Loucy (cell line): ENCODE measurements around the gene COA8.
A peak's percentile ranks its signal among the peaks of the same experiment; 100 is the strongest.

Experiments used
- H2AFZ ChIP-seq: fragments of 200-600 bp; sonication (generic); 2 replicates; pipeline ENCODE4 v1.6.0; 2016; ENCODE audit warnings: antibody characterized with exemption, mild to moderate bottlenecking, low read length, moderate library complexity
- H3F3A ChIP-seq: fragments of 200-600 bp; 2 replicates; pipeline ENCODE4 v1.6.0; 2016; ENCODE audit warnings: antibody characterized with exemption, low read depth, mild to moderate bottlenecking
- H3K27me3 ChIP-seq: fragments of 200-600 bp; sonication (generic); 2 replicates; pipeline ENCODE4 v1.6.1; 2014; ENCODE audit warnings: low read length, mild to moderate bottlenecking; ENCODE audit not compliant: insufficient read depth, poor library complexity, severe bottlenecking
- H3K36me3 ChIP-seq: fragments of 200-600 bp; sonication (generic); 2 replicates; pipeline ENCODE4 v1.6.1; 2016; ENCODE audit warnings: low read length; ENCODE audit not compliant: insufficient read depth
- H3K4me1 ChIP-seq: fragments of 200-600 bp; sonication (generic); 2 replicates; pipeline ENCODE4 v1.5.1; 2014; ENCODE audit warnings: low read length, mild to moderate bottlenecking; ENCODE audit not compliant: insufficient read depth, poor library complexity, severe bottlenecking
- H3K4me2 ChIP-seq: fragments of 200-600 bp; sonication (generic); 2 replicates; pipeline ENCODE4 v1.6.0; 2014; ENCODE audit warnings: antibody characterized with exemption, low read length, low read depth, mild to moderate bottlenecking; ENCODE audit not compliant: poor library complexity, severe bottlenecking
- H3K4me3 ChIP-seq: fragments of 200-600 bp; sonication (generic); 2 replicates; pipeline ENCODE4 v1.5.1; 2014; ENCODE audit warnings: low read length, mild to moderate bottlenecking, mixed read lengths; ENCODE audit not compliant: poor library complexity, severe bottlenecking
- H3K79me2 ChIP-seq: fragments of 200-600 bp; sonication (generic); 2 replicates; pipeline ENCODE4 v1.6.1; 2014; ENCODE audit warnings: low read length; ENCODE audit not compliant: insufficient read depth
- H3K9ac ChIP-seq: fragments of 200-600 bp; sonication (generic); 2 replicates; pipeline ENCODE4 v1.6.0; 2014; ENCODE audit warnings: mild to moderate bottlenecking, low read depth, low read length, moderate library complexity; ENCODE audit not compliant: poor library complexity, severe bottlenecking
- H3K9me2 ChIP-seq: fragments of 200-600 bp; sonication (generic); replicated peaks from 2 replicates; pipeline ENCODE4 v1.6.1; 2016; ENCODE audit warnings: low read depth, low read length, mixed read lengths
- H3K9me3 ChIP-seq: fragments of 200-600 bp; sonication (generic); 2 replicates; pipeline ENCODE4 v1.6.1; 2014; ENCODE audit warnings: mild to moderate bottlenecking, antibody characterized with exemption, low read length, low read depth; ENCODE audit not compliant: insufficient read depth
- H4K20me1 ChIP-seq: fragments of 200-600 bp; sonication (generic); 2 replicates; pipeline ENCODE4 v1.6.0; 2014; ENCODE audit warnings: antibody characterized with exemption, low read length, mild to moderate bottlenecking; ENCODE audit not compliant: insufficient read depth, poor library complexity, severe bottlenecking
- CTCF ChIP-seq: fragments of 200-600 bp; sonication (generic); conservative IDR thresholded peaks from 2 replicates; pipeline ENCODE4 v1.5.1; 2014; ENCODE audit warnings: mild to moderate bottlenecking, antibody characterized with exemption, low read length
- EZH2phosphoT487 ChIP-seq: fragments of 200-600 bp; IDR thresholded peaks from 2 replicates; pipeline ENCODE4 v1.6.1; 2018; ENCODE audit warnings: antibody characterized with exemption, mild to moderate bottlenecking, moderate library complexity, borderline replicate concordance

The COA8 gene

GRCh38 chr14:103625356-103626095, 62.8 kb downstream of the COA8 start:
- Histone ChIP-seq H4K20me1 (peaks cover 14% of the 10 kb centered on the region), H3K9ac (peak overlapping the region; percentile 56), H2AFZ (peak overlapping the region; percentile 74), H3K27me3 (peaks cover 5% of the 10 kb centered on the region), H3K4me2 (peak overlapping the region; percentile 72), H3K4me3 (peak overlapping the region; percentile 65), H3K79me2 (peaks cover 14% of the 10 kb centered on the region), H3K4me1 (peaks cover 46% of the 10 kb centered on the region), H3K9me3 (no peaks in the 10 kb centered on the region), H3K36me3 (no peaks in the 10 kb centered on the region), H3K9me2 (no peaks in the 10 kb centered on the region), H3F3A (0 out of 2 replicates have a peak, but pooled peaks cover 6% of the 10 kb centered on the region)
- TF ChIP-seq CTCF, result no peak
- no peak for TF ChIP-seq EZH2phosphoT487

DNA sequence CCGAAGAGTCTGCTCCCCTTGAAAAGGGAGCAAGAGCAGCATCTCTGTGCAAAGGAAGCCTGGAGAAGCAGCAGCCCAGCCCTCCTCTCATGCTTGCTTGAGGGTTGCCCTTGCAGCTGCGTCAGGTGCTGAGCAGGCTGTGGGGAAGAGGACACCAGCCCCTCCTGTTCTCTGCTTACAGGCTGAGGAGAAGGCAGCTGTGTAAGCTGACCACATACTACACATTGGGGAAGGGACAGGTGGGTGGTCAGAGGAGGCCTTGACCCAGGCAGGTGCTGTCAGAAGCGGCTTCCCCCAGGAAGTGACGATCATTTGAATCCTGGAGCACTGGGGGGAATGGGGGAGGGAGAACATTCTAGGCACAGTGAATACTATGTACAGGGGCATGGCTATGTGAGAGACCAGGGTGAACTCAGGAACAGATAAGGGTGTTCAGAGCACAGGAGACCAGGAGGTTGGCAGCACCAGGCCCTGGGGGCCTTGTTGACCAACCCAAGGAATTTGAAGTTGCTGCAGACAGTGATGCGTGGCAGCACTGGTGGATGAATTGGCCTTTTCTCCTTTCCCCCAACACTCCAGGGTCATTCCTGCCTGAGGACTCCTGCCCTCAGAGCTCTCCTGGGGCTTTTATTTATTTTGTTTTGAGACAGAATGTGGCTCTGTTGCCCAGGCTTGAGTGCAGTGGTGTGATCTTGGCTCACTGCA, 63.5 kb downstream of the COA8 start:
- Histone ChIP-seq H3K27me3 (peaks cover 5% of the 10 kb centered on the region), H3K9me3 (no peaks in the 10 kb centered on the region), H3K9ac (peak overlapping the region; percentile 56), H3K79me2 (peaks cover 22% of the 10 kb centered on the region), H4K20me1 (peaks cover 20% of the 10 kb centered on the region), H3K4me3 (no peak overlapping the region), H3K9me2 (no peaks in the 10 kb centered on the region), H3F3A (0 out of 2 replicates have a peak, but pooled peaks cover 6% of the 10 kb centered on the region), H3K36me3 (no peaks in the 10 kb centered on the region), H2AFZ (no peak overlapping the region), H3K4me2 (peak overlapping the region; percentile 72), H3K4me1 (peaks cover 50% of the 10 kb centered on the region)
- TF ChIP-seq EZH2phosphoT487, result no peak
- no peak for TF ChIP-seq CTCF

GRCh38 chr14:103627073-103628025, 64.6 kb downstream of the COA8 start:
- H3K4me3 ChIP-seq, result no peak overlapping the region
- peaks cover 28% of the 10 kb centered on the region for H4K20me1 ChIP-seq
- H3F3A ChIP-seq, result 0 out of 2 replicates have a peak, but pooled peaks cover 6% of the 10 kb centered on the region
- no peak overlapping the region for H3K9ac ChIP-seq
- peaks cover 5% of the 10 kb centered on the region for H3K27me3 ChIP-seq
- H3K9me3 ChIP-seq, result no peaks in the 10 kb centered on the region
- H3K9me2 ChIP-seq, result no peaks in the 10 kb centered on the region
- H2AFZ ChIP-seq, result no peak overlapping the region
- H3K79me2 ChIP-seq, result peaks cover 33% of the 10 kb centered on the region
- H3K4me1 ChIP-seq, result peaks cover 59% of the 10 kb centered on the region
- no peak overlapping the region for H3K4me2 ChIP-seq
- TF ChIP-seq CTCF (no peak), EZH2phosphoT487 (no peak)
- H3K36me3 ChIP-seq, result no peaks in the 10 kb centered on the region
